ENCODE results near the gene FLYWCH2. TPM values are rescaled to one million over a fixed set of nuclear protein-coding genes. Genes with fewer than 3 reads are reported as not detected.
"Not testable (repeated sequence)": the region's sequence is repeated elsewhere in the genome, so short reads cannot be mapped to it uniquely, and the experiment has no call there.

FLYWCH2 gene
- total RNA-seq, 1 experiment from 2014 or later: 72.0 TPM

GRCh38 chr16:2937170-2937569 lies 54.2 kb downstream of the FLYWCH2 start:
- Histone ChIP-seq H3K9me3 (replicated peaks) (no peaks in the 10 kb centered on the region), H3K27ac (no peak overlapping the region), H3K4me3 (no peak overlapping the region), H3K4me1 (replicated peaks) (no peaks in the 10 kb centered on the region), H3K27me3 (replicated peaks) (no peaks in the 10 kb centered on the region), H3K36me3 (peaks cover 33% of the 10 kb centered on the region)
- no peak for DNase-seq (ENCODE audit: low read depth in 1 of 2, low spot score in 2 of 2)

- DNase-seq (ENCODE audit: low read depth in 1 of 2, low spot score in 2 of 2): no peak
- H3K36me3 ChIP-seq: peaks cover 33% of the 10 kb centered on the region
- no peak overlapping the region for H3K27ac ChIP-seq
- no peaks in the 10 kb centered on the region for H3K27me3 ChIP-seq (replicated peaks)
- no peak overlapping the region for H3K4me3 ChIP-seq
- no peaks in the 10 kb centered on the region for H3K9me3 ChIP-seq (replicated peaks)
- H3K4me1 ChIP-seq (replicated peaks): no peaks in the 10 kb centered on the region
Measured at GRCh38 chr16:2938206-2938605, 55.2 kb downstream of the FLYWCH2 start.

- H3K27ac ChIP-seq: no peak overlapping the region
- peaks cover 33% of the 10 kb centered on the region for H3K36me3 ChIP-seq
Measured at GRCh38 chr16:2939968-2940367, 57.0 kb downstream of the FLYWCH2 start.

DNA sequence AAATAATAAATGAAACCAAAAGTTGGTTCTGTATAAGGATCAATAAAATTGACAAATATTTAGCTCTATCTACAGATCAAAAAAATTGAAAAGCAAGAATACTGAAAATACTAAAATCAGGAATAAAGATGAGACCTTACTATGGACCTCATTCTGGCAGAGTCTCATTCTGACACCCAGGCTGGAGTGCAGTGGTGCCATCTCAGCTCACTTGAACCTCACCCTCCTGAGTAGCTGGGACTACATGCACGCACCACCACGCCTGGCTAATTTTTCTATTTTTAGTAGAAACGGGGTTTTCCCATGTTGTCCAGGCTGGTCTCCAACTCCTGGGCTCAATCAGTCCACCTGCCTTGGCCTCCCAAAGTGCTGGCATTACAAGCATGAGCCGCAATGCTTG lies 59.0 kb downstream of the FLYWCH2 start:
- Histone ChIP-seq H3K27ac (no peak overlapping the region), H3K9me3 (replicated peaks) (no peaks in the 10 kb centered on the region), H3K4me3 (no peak overlapping the region), H3K27me3 (replicated peaks) (no peaks in the 10 kb centered on the region), H3K36me3 (peaks cover 30% of the 10 kb centered on the region), H3K4me1 (replicated peaks) (no peaks in the 10 kb centered on the region)
- no peak for DNase-seq (ENCODE audit: low read depth in 1 of 2, low spot score in 2 of 2)

More at GRCh38 chr16:2939968-2940367, 57.0 kb downstream of the FLYWCH2 start:
- H3K4me1 ChIP-seq (replicated peaks): no peaks in the 10 kb centered on the region
- no peaks in the 10 kb centered on the region for H3K27me3 ChIP-seq (replicated peaks)
- no peak overlapping the region for H3K4me3 ChIP-seq
- H3K9me3 ChIP-seq (replicated peaks): no peaks in the 10 kb centered on the region
- no peak for DNase-seq (ENCODE audit: low read depth in 1 of 2, low spot score in 2 of 2)

DNA sequence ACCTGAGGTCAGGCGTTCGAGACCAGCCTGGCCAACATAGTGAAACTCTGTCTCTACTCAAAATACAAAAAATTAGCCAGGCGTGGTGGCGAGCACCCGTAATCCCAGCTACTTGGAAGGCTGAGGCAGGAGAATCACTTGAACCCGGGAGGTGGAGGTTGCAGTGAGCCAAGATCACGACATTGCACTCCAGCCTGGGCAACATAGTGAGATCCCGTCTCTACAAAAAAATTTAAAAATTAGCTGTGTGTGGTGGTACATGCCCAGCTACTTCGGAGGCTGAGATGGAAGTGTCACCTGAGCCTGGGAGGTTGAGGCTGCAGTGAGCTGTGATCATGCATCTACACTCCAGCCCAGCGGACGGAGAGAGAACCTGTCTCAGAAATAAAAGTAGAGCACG lies 60.7 kb downstream of the FLYWCH2 start:
- H3K27ac ChIP-seq; H3K27me3 ChIP-seq (replicated peaks); H3K4me1 ChIP-seq (replicated peaks); H3K4me3 ChIP-seq; DNase-seq (ENCODE audit: low read depth in 1 of 2, low spot score in 2 of 2); H3K9me3 ChIP-seq (replicated peaks): not testable (repeated sequence)
- H3K36me3 ChIP-seq: peaks cover 22% of the 10 kb centered on the region

DNA sequence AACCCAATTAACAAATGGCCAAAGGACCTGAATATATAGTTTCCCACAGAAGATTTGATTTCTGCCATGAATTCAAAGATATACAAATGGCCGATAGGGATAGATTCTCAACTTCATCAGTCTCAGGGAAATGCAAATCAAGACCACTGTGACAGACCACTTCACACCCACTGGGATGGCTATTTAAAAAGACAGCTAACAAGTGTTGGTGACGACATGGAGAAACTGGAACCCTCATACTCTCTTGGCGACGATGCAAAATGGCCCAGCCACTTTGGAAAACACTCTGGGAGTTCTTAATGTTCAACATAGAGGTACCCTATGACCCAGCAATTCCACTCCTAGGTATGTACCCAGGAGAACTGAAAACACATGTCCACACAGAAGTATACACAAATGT lies 63.6 kb downstream of the FLYWCH2 start:
- H3K27ac ChIP-seq: no peak overlapping the region
- no peaks in the 10 kb centered on the region for H3K27me3 ChIP-seq (replicated peaks)
- H3K4me3 ChIP-seq: no peak overlapping the region
- DNase-seq (ENCODE audit: low read depth in 1 of 2, low spot score in 2 of 2): no peak
- H3K4me1 ChIP-seq (replicated peaks): no peaks in the 10 kb centered on the region
- H3K9me3 ChIP-seq (replicated peaks): no peaks in the 10 kb centered on the region
- H3K36me3 ChIP-seq: no peaks in the 10 kb centered on the region

Other genes starting within 250 kb of the FLYWCH2 start
- gene KCTD5, start 200.7 kb upstream of the FLYWCH2 start, total RNA-seq (2014; rRNA removed; shearing (Covaris generic)): 57.7 and 95.0 TPM in 2 replicates
- gene PRSS27, start 163.0 kb upstream of the FLYWCH2 start, total RNA-seq (2014; rRNA removed; shearing (Covaris generic)): 0.37 TPM in 1 of 2 replicates, not detected in the other
- 45.0 and 49.1 TPM in 2 replicates for gene SRRM2, start 130.6 kb upstream of the FLYWCH2 start, total RNA-seq (2014; rRNA removed; shearing (Covaris generic))
- 311 and 727 TPM in 2 replicates for gene ELOB, start 105.9 kb upstream of the FLYWCH2 start, total RNA-seq (2014; rRNA removed; shearing (Covaris generic))
- gene PRSS33, start 95.7 kb upstream of the FLYWCH2 start, total RNA-seq (2014; rRNA removed; shearing (Covaris generic)): not detected in 2 replicates
- not detected in 2 replicates for gene PRSS41, start 84.7 kb upstream of the FLYWCH2 start, total RNA-seq (2014; rRNA removed; shearing (Covaris generic))
- gene PRSS21, start 66.0 kb upstream of the FLYWCH2 start, total RNA-seq (2014; rRNA removed; shearing (Covaris generic)): not detected in 2 replicates
- 0.11 and 0.53 TPM in 2 replicates for gene ZG16B, start 52.9 kb upstream of the FLYWCH2 start, total RNA-seq (2014; rRNA removed; shearing (Covaris generic))
- not detected in 2 replicates for gene PRSS22, start 25.0 kb upstream of the FLYWCH2 start, total RNA-seq (2014; rRNA removed; shearing (Covaris generic))
- gene FLYWCH1, start 28.7 kb downstream of the FLYWCH2 start, total RNA-seq (2014; rRNA removed; shearing (Covaris generic)): 14.7 and 17.6 TPM in 2 replicates
- not detected in 2 replicates for gene KREMEN2, start 81.1 kb downstream of the FLYWCH2 start, total RNA-seq (2014; rRNA removed; shearing (Covaris generic))
- gene PAQR4, start 86.1 kb downstream of the FLYWCH2 start, total RNA-seq (2014; rRNA removed; shearing (Covaris generic)): 29.9 and 44.0 TPM in 2 replicates
- 66.4 and 80.8 TPM in 2 replicates for gene PKMYT1, start 97.2 kb downstream of the FLYWCH2 start, total RNA-seq (2014; rRNA removed; shearing (Covaris generic))
- gene CLDN9, start 129.7 kb downstream of the FLYWCH2 start, total RNA-seq (2014; rRNA removed; shearing (Covaris generic)): not detected in 2 replicates
- not detected in 2 replicates for gene CLDN6, start 135.0 kb downstream of the FLYWCH2 start, total RNA-seq (2014; rRNA removed; shearing (Covaris generic))
- gene TNFRSF12A, start 137.2 kb downstream of the FLYWCH2 start, total RNA-seq (2014; rRNA removed; shearing (Covaris generic)): 545 and 625 TPM in 2 replicates
- 16.2 and 30.6 TPM in 2 replicates for gene HCFC1R1, start 140.7 kb downstream of the FLYWCH2 start, total RNA-seq (2014; rRNA removed; shearing (Covaris generic))
- gene THOC6, start 140.8 kb downstream of the FLYWCH2 start, total RNA-seq (2014; rRNA removed; shearing (Covaris generic)): 27.4 and 28.2 TPM in 2 replicates
- not detected in 2 replicates for gene BICDL2, start 153.7 kb downstream of the FLYWCH2 start, total RNA-seq (2014; rRNA removed; shearing (Covaris generic))
- gene MMP25, start 163.3 kb downstream of the FLYWCH2 start, total RNA-seq (2014; rRNA removed; shearing (Covaris generic)): 0.55 TPM in 1 of 2 replicates, not detected in the other
- gene IL32, start 182.4 kb downstream of the FLYWCH2 start, total RNA-seq (2014; rRNA removed; shearing (Covaris generic)): 99.8 and 160 TPM in 2 replicates
- not detected in 2 replicates for gene ZSCAN10, start 216.1 kb downstream of the FLYWCH2 start, total RNA-seq (2014; rRNA removed; shearing (Covaris generic))
- 13.8 and 15.3 TPM in 2 replicates for gene ZNF205, start 229.4 kb downstream of the FLYWCH2 start, total RNA-seq (2014; rRNA removed; shearing (Covaris generic))

Measured in SJSA1 (cell line).